Neuronal stem cell (in vitro differentiated cells): ENCODE results near the gene IRF7.

ENCODE experiments used
- DNase-seq: peaks from one replicate; pipeline ENCODE4 v3.0.0-alpha.2; 2013; ENCODE audit warnings: low spot score
- H2AFZ ChIP-seq: one replicate; pipeline ENCODE4 v1.6.1; 2013; ENCODE audit warnings: mild to moderate bottlenecking, low read length, inconsistent platforms
- H2AK5ac ChIP-seq: 2 replicates; pipeline ENCODE4 v1.6.1; 2013; ENCODE audit warnings: low read depth, mild to moderate bottlenecking, inconsistent platforms, low read length, moderate library complexity, mixed read lengths
- H2BK120ac ChIP-seq: 2 replicates; pipeline ENCODE4 v1.6.1; 2013; ENCODE audit warnings: low read depth, mild to moderate bottlenecking, inconsistent platforms, low read length, moderate library complexity, mixed read lengths
- H2BK12ac ChIP-seq: one replicate; pipeline ENCODE4 v1.6.1; 2013; ENCODE audit warnings: low read length, inconsistent platforms
- H2BK15ac ChIP-seq: 2 replicates; pipeline ENCODE4 v1.6.1; 2013; ENCODE audit warnings: mild to moderate bottlenecking, low read length, inconsistent platforms, mixed read lengths
- H2BK5ac ChIP-seq: one replicate; pipeline ENCODE4 v1.6.1; 2013; ENCODE audit warnings: inconsistent platforms, mild to moderate bottlenecking, low read length, moderate library complexity
- H3K14ac ChIP-seq: one replicate; pipeline ENCODE4 v1.6.1; 2013; ENCODE audit warnings: low read length, inconsistent platforms
- H3K18ac ChIP-seq: 2 replicates; pipeline ENCODE4 v1.6.1; 2013; ENCODE audit warnings: low read length, inconsistent platforms
- H3K23ac ChIP-seq: 2 replicates; pipeline ENCODE4 v1.6.1; 2013; ENCODE audit warnings: low read depth, mild to moderate bottlenecking, mixed read lengths, low read length, inconsistent platforms; ENCODE audit not compliant: poor library complexity
- H3K27ac ChIP-seq: replicated peaks from 3 replicates; pipeline ENCODE4 v1.5.1; 2013; ENCODE audit warnings: low read length, inconsistent platforms
- H3K27me3 ChIP-seq, 3 experiments: 2 replicates each; pipeline ENCODE4 v1.6.1; 2013; ENCODE audit warnings: low read length in 3 of 3, mild to moderate bottlenecking in 2 of 3, inconsistent platforms in 1 of 3, low read depth in 1 of 3, mixed read lengths in 1 of 3, moderate library complexity in 1 of 3; ENCODE audit not compliant: control insufficient read depth in 3 of 3, insufficient read depth in 3 of 3
- H3K36me3 ChIP-seq, 2 donors: replicated peaks in 1 of 2; 2 replicates each; pipeline ENCODE4 v1.6.1; 2013; ENCODE audit warnings: low read length in 2 of 2; ENCODE audit not compliant: control insufficient read depth in 2 of 2, insufficient read depth in 2 of 2
- H3K4ac ChIP-seq: 2 replicates; pipeline ENCODE4 v1.6.1; 2013; ENCODE audit warnings: inconsistent platforms, mild to moderate bottlenecking, low read length, moderate library complexity
- H3K4me1 ChIP-seq, 2 donors: 1 replicate in 1 of 2; 2 replicates in 1 of 2; pipeline ENCODE4 v1.6.1; 2013; ENCODE audit warnings: low read length in 2 of 2, low read depth in 1 of 2; ENCODE audit not compliant: control insufficient read depth in 2 of 2, insufficient read depth in 1 of 2
- H3K4me2 ChIP-seq: one replicate; pipeline ENCODE4 v1.6.1; 2013; ENCODE audit warnings: mild to moderate bottlenecking, low read length, inconsistent platforms; ENCODE audit not compliant: insufficient read depth, poor library complexity, severe bottlenecking
- H3K4me3 ChIP-seq, 2 donors: 2 replicates each; pipeline ENCODE4 v1.5.1; 2013; ENCODE audit warnings: low read length in 2 of 2, mild to moderate bottlenecking in 2 of 2, inconsistent platforms in 1 of 2, moderate library complexity in 1 of 2
- H3K79me1 ChIP-seq: one replicate; pipeline ENCODE4 v1.6.1; 2013; ENCODE audit warnings: low read depth, mild to moderate bottlenecking, inconsistent platforms, low read length, moderate library complexity
- H3K9ac ChIP-seq: one replicate; pipeline ENCODE4 v1.6.1; 2013; ENCODE audit warnings: mild to moderate bottlenecking, low read depth, low read length, inconsistent platforms; ENCODE audit not compliant: poor library complexity
- H3K9me3 ChIP-seq, 2 donors: replicated peaks in 1 of 2; 2 replicates each; pipeline versions ENCODE3 to v1.6.1; 2013; ENCODE audit warnings: low read length in 2 of 2, mild to moderate bottlenecking in 2 of 2, inconsistent platforms in 1 of 2, low read depth in 1 of 2, mixed read lengths in 1 of 2, moderate library complexity in 1 of 2; ENCODE audit not compliant: control insufficient read depth in 2 of 2, insufficient read depth in 1 of 2
- H4K8ac ChIP-seq: one replicate; pipeline ENCODE4 v1.6.1; 2013; ENCODE audit warnings: low read depth, mild to moderate bottlenecking, inconsistent platforms, low read length, moderate library complexity
- H4K91ac ChIP-seq: one replicate; pipeline ENCODE4 v1.6.1; 2013; ENCODE audit warnings: low read length, low read depth, mild to moderate bottlenecking, inconsistent platforms; ENCODE audit not compliant: poor library complexity
- WGBS, 2 donors: extraction: QIAGEN DNeasy Blood & Tissue Kit; methylation state at CpG; one replicate each; pipeline ENCODE4 v1.1.7; 2013; ENCODE audit warnings: missing lambda C conversion rate in 2 of 2, mixed read lengths in 1 of 2; ENCODE audit not compliant: insufficient read length in 2 of 2, insufficient replicate concordance in 1 of 2; ENCODE audit errors: extremely low coverage in 2 of 2; 5-methylcytosine and 5-hydroxymethylcytosine counted together

The IRF7 gene

GRCh38 chr11:577611-577894 lies 38.2 kb downstream of the IRF7 start:
- no peak for DNase-seq

GRCh38 chr11:576811-577610 lies 38.7 kb downstream of the IRF7 start:
- H3K14ac ChIP-seq, result peak overlapping the region; percentile 22
- H3K9ac ChIP-seq, result peak overlapping the region; percentile 98
- H3K18ac ChIP-seq, result peak overlapping the region; percentile 81
- H2BK12ac ChIP-seq, result no peak overlapping the region
- peaks cover 18 to 27% of the 10 kb centered on the region in 2 donors for H3K4me1 ChIP-seq
- H3K9me3 ChIP-seq, result no peaks in the 10 kb centered on the region
- H2AFZ ChIP-seq, result no peak overlapping the region
- H3K4me3 ChIP-seq, result peak overlapping the region; percentile 97
- H3K27me3 ChIP-seq, result peaks cover 3 to 26% (median 13%) of the 10 kb centered on the region in 3 experiments
- peaks cover 29% of the 10 kb centered on the region for H3K79me1 ChIP-seq
- no peak overlapping the region for H2BK120ac ChIP-seq
- H3K36me3 ChIP-seq, result peaks cover 7 to 19% of the 10 kb centered on the region in 2 donors
- H3K23ac ChIP-seq, result no peak overlapping the region
- WGBS, 2 donors, result no CpG with 5 or more reads among the region's 48 CpGs
- peak overlapping the region; percentile 12 for H2AK5ac ChIP-seq
- no peak overlapping the region for H4K8ac ChIP-seq
- H4K91ac ChIP-seq, result no peak overlapping the region
- H3K27ac ChIP-seq, result no peak overlapping the region
- no peak for DNase-seq
- peak overlapping the region; percentile 85 for H3K4me2 ChIP-seq
- H2BK15ac ChIP-seq, result no peak overlapping the region
- no peak overlapping the region for H3K4ac ChIP-seq
- no peak overlapping the region for H2BK5ac ChIP-seq

More at GRCh38 chr11:577611-577894, 38.2 kb downstream of the IRF7 start:
- no peak overlapping the region for H3K27ac ChIP-seq
- H2BK15ac ChIP-seq, result no peak overlapping the region
- H3K9me3 ChIP-seq, result no peaks in the 10 kb centered on the region
- H3K14ac ChIP-seq, result no peak overlapping the region
- H2BK12ac ChIP-seq, result no peak overlapping the region
- H2AFZ ChIP-seq, result no peak overlapping the region
- H3K4ac ChIP-seq, result no peak overlapping the region
- H3K18ac ChIP-seq, result no peak overlapping the region
- peaks cover 3 to 26% (median 13%) of the 10 kb centered on the region in 3 experiments for H3K27me3 ChIP-seq
- H3K79me1 ChIP-seq, result peaks cover 29% of the 10 kb centered on the region
- H2BK5ac ChIP-seq, result no peak overlapping the region
- no peak overlapping the region for H4K8ac ChIP-seq
- peaks cover 8 to 23% of the 10 kb centered on the region in 2 donors for H3K36me3 ChIP-seq
- peak overlapping the region; percentile 85 for H3K4me2 ChIP-seq
- no peak overlapping the region for H3K23ac ChIP-seq
- H3K4me1 ChIP-seq, result peaks cover 18 to 27% of the 10 kb centered on the region in 2 donors
- H3K9ac ChIP-seq, result no peak overlapping the region
- H2BK120ac ChIP-seq, result no peak overlapping the region
- no peak overlapping the region for H2AK5ac ChIP-seq
- no CpG with 5 or more reads among the region's 6 CpGs for WGBS, 2 donors
- no peak overlapping the region for H4K91ac ChIP-seq
- peak overlapping the region; percentile 97 for H3K4me3 ChIP-seq

GRCh38 chr11:575996-576768 lies 39.6 kb downstream of the IRF7 start, which contains the start of gene PHRF1:
Gene PHRF1 (plus strand): TSS chr11:576470. CDS start chr11:581513, 5,043 bp downstream.
- Histone ChIP-seq H3K4me3 (peak within 1 kb of the TSS; percentile 97), H2AK5ac (peak within 1 kb of the TSS; percentile 88), H3K9ac (peak within 1 kb of the TSS; percentile 99), H2AFZ (peak within 1 kb of the TSS; percentile 100), H3K79me1 (peaks cover 26% of the 10 kb centered on the region), H4K91ac (peak within 1 kb of the TSS; percentile 95), H3K4me2 (peak within 1 kb of the TSS; percentile 94), H3K27me3 (peaks cover 3 to 29% (median 13%) of the 10 kb centered on the region in 3 experiments), H4K8ac (peak within 1 kb of the TSS; percentile 43), H2BK120ac (peak within 1 kb of the TSS; percentile 98), H2BK12ac (peak within 1 kb of the TSS; percentile 98), H2BK15ac (peak within 1 kb of the TSS; percentile 89), H3K14ac (peak within 1 kb of the TSS; percentile 99), H3K9me3 (no peaks in the 10 kb centered on the region), H3K18ac (peak within 1 kb of the TSS; percentile 99), H3K27ac (peak within 1 kb of the TSS; percentile 77), H3K36me3 (peaks cover 3 to 11% of the 10 kb centered on the region in 2 donors), H3K23ac (peak within 1 kb of the TSS; percentile 96), H3K4me1 (peaks cover 24 to 31% of the 10 kb centered on the region in 2 donors), H2BK5ac (peak within 1 kb of the TSS; percentile 95), H3K4ac (peak within 1 kb of the TSS; percentile 89)
- peak; percentile 93 for DNase-seq
- no CpG with 5 or more reads among the region's 99 CpGs for WGBS, 2 donors
